GM13976 (cell line): ENCODE measurements around the gene KMT5B.

Experiments
- DNase-seq: peaks from one replicate; pipeline ENCODE4 v3.0.0; 2012; ENCODE audit warnings: low spot score
- in situ Hi-C: fragments of 300-500 bp; cut with MboI; formaldehyde crosslinking; loops from one replicate; pipeline ENCODE4 v1.12.0; 2022; ENCODE audit warnings: low sequenced_read_pairs, mixed read lengths, inconsistent platforms; ENCODE audit not compliant: unreplicated experiment
- TF ChIP-seq, protein P1 (sequence below): IDR thresholded peaks from 2 replicates; pipeline ENCODE4 v1.5.1; 2012; ENCODE audit warnings: borderline replicate concordance, mild to moderate bottlenecking; ENCODE audit not compliant: insufficient read depth; ENCODE audit errors: extremely low read depth, missing control alignments, control extremely low read depth

KMT5B gene

GRCh38 chr11:68125164-68125563 is 87.9 kb downstream of the KMT5B start:
- in situ Hi-C loops = no loop called here
- no peak for DNase-seq
- TF ChIP-seq, protein P1, sequence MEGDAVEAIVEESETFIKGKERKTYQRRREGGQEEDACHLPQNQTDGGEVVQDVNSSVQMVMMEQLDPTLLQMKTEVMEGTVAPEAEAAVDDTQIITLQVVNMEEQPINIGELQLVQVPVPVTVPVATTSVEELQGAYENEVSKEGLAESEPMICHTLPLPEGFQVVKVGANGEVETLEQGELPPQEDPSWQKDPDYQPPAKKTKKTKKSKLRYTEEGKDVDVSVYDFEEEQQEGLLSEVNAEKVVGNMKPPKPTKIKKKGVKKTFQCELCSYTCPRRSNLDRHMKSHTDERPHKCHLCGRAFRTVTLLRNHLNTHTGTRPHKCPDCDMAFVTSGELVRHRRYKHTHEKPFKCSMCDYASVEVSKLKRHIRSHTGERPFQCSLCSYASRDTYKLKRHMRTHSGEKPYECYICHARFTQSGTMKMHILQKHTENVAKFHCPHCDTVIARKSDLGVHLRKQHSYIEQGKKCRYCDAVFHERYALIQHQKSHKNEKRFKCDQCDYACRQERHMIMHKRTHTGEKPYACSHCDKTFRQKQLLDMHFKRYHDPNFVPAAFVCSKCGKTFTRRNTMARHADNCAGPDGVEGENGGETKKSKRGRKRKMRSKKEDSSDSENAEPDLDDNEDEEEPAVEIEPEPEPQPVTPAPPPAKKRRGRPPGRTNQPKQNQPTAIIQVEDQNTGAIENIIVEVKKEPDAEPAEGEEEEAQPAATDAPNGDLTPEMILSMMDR = no peak

DNA sequence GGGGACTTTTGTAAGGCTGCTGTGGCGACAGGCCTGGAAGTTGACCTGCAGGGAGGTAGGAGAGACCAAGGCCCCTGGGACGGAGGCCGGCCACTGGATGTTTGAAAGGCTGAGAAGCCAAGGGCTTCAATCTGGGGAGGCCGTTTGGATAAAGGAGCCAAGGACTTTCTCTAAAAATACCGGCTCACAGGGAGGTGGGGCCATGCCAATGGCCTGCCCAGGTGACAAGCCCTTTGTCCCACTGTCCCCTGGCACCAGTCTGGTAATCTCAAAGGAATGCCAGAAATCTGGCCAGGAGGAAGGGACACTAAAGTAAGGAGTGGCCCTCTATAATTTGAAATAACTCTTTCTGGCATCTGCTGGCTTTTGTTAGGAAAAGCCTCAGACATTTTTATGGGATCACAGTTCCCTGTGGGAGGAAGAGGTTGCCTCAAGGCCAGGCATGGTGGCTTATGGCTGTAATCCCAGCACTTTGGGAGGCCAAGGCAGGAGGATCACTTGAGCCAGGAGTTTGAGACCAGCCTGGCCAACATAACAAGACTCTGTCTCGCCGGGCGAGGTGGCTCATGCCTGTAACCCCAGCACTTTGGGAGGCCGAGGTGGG is 90.1 kb downstream of the KMT5B start:
- TF ChIP-seq, protein P1 = no peak
- DNase-seq = no peak
- in situ Hi-C loops = no loop called here

DNA sequence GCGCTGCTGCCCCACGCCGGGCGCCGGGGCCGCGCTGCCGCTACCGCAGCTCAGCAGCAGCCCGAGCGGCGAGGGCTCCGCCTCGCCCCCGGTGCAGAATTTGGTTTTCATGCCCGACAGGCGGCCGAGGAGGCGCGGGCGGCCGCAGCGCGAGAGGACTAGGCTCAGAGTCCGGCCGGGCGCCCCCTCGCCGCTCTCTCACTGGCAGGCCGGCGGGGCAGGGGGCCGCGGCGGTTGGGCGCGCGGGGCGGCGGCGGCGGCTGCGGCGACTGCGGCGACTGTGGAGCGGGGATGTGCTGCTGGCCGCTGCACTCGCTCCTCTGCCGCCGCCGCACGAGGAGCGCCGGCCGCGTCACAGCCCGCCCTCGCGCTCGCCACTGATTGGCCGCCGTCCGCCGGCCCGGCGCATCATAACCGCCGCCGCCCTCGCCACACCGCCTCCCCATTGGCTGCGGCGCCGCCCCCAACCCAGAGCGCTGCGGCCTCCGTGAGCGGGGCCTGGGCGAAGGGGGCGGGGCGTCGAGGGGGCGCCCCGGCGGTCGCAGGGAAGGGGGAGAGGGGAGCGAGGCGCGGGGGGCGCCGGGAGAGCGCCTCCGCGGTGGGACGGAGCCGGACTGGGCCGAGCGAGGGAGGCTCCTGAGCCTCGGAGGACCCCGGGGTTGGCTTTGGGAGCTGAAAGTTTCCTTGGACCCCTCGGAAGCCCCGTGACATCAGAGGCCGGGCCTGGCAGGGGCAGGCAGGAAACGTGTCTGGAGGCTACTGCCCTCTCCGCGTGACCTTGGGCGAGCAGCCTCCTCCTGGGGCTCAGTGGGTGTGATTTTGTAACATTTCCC is 91.8 kb downstream of the KMT5B start, which contains the start of gene CHKA:
Gene CHKA (minus strand): TSS at position 322 of the 833 bp plus-strand sequence. CDS start 211 bp downstream, at position 111.
- peak; percentile 98 for DNase-seq
- in situ Hi-C loops = no loop called here
- TF ChIP-seq, protein P1 = no peak

- in situ Hi-C loops = no loop called here
- peak; percentile 68 for DNase-seq
- TF ChIP-seq, protein P1 = no peak
These were observed 92.6 kb downstream of the KMT5B start for GRCh38 chr11:68120273-68121066.

GRCh38 chr11:68118706-68119448 is 94.2 kb downstream of the KMT5B start:
- DNase-seq = peak; percentile 67
- in situ Hi-C loops = no loop called here
- TF ChIP-seq, protein P1 = no peak

DNA sequence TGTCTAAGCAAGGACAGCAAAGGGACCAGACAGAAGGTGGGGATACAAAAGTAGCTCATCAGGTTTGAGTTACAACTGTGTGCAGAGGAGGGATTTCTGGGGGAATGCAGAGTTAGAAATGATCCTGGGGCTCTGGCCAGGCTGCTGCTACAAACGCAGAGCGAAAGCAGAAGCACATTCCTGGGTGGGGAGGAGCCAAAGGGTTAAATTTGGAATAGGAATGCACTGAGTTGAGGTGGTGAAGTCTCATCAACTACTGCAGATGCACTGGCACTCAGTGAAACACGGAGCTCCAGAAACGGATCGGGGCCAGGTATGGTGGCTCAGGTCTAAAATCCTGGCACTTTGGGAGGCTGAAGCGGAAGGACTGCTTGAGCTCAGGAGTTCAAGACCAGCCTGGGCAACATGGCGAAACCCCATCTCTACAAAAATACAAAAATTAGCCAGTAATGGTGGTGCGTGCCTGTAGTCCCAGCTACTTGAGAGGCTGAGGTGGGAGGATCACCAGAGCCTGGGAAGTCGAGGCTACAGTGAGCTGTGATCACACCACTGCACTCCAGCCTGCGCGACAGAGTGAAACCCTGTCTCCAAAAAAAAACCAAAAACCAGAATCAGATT is 95.1 kb downstream of the KMT5B start:
- TF ChIP-seq, protein P1 = no peak
- in situ Hi-C loops = no loop called here
- DNase-seq = no peak
